Activated CD4-positive, alpha-beta T cell treated with anti-CD3 and anti-CD28 coated beads, Interleukin-2, amount 50 U/mL, for 1 hour (primary cell): ENCODE measurements around the gene B3GALT6.

Source experiments
- DNase-seq: peaks from one replicate; pipeline ENCODE4 v3.0.0-alpha.2; 2020

The B3GALT6 gene

DNA sequence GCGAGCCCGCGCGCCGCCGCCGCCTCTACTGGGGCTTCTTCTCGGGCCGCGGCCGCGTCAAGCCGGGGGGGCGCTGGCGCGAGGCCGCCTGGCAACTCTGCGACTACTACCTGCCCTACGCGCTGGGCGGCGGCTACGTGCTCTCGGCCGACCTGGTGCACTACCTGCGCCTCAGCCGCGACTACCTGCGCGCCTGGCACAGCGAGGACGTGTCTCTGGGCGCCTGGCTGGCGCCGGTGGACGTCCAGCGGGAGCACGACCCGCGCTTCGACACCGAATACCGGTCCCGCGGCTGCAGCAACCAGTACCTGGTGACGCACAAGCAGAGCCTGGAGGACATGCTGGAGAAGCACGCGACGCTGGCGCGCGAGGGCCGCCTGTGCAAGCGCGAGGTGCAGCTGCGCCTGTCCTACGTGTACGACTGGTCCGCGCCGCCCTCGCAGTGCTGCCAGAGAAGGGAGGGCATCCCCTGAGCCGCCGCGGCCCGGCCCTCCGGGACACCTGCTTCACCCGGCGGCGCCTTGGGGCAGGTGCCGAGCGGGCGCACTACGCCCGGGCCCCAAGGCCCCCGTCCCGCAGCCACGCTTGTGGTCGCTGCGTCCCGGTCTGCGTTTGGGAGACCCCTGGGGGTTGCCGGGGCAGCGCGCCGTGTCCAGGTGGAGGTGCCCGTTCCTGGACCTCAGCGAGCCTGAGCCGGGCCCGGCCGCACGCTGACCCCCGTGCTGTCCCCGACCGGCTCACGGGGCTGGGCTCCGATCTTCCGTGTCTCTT lies 944 bp downstream of the B3GALT6 start:
- DNase-seq: no peak

DNA sequence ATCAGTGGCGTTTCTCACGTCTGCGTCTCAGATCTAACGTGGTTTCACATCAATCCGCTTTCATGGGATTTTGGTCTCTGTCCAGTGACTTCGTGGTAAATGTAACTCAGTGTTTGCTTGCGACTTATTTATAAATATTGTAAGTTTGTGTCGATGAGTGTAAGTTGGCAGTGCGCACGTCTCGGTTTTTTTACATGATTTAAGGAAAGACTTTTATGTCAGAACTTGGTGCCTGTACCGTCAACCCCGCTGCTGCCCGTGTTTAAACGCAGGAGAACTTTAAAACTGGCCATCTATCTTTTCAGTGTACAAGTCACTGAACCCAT lies 1.5 kb downstream of the B3GALT6 start:
- no peak for DNase-seq

DNA sequence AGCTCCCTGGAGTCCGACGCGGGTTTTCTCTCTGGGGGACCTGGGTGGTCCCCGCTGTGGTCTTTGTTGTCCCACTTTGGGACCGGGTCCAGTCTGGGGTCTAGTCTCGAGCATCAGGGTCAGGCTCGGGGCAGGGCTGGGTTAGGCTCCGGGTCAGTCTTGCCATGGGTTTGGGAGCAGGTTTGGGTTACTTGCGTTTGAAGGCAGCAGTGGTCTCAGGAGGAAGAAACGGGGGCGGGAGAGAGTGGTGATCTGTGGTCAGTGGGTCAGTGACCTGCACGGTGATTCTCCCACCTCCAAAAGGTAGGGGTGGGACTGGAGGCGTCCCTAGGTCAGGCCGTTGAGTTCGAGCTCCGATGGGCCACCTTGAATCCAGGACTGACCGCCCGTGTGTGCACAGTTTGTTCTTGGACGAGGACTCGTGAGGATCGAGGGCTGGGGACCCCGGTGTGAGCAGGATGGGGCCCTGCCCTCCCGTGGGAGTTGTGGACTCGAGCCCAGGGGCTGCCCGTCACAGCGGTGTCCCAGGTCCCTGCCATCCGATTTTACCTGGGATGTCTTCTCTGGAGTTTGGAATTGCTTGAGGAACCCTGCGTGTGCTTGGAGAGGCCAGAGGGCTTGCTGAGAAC lies 2.3 kb downstream of the B3GALT6 start:
- DNase-seq: no peak

DNA sequence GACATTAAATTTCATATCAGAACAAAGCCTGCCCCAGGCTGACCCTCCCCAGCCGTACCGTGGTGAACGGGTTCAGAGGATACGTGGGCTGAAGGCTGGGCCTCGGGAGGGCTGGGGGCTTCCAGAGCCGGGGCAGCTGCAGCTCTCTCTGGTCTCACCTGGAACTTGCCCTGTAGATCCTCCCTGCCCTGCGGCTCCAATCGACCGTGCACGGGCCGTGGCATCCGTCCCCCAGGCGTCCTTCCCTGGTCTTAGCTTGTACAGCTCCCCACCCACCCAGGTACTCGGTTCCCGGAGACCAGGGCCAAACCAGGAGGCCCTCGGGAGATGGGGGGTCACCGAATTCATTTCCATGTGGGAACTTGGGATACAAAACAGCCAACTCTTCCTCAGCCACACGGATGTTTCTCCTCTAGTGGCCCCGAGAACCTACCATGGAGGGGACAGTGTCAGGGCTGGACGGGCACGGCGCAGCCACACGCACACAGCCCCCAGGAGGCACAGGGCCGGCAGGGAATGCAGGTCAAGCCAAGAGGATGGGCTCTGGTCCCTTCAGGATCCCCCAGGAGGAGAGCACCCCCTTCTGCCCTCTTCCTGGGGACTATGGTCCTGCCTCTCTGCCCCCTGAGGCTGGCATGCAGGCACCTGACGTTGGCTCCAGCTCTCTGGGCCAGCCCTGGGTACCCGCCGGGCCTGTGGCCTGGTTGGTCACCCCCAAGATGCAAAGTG lies 3.1 kb downstream of the B3GALT6 start:
- no peak for DNase-seq

DNA sequence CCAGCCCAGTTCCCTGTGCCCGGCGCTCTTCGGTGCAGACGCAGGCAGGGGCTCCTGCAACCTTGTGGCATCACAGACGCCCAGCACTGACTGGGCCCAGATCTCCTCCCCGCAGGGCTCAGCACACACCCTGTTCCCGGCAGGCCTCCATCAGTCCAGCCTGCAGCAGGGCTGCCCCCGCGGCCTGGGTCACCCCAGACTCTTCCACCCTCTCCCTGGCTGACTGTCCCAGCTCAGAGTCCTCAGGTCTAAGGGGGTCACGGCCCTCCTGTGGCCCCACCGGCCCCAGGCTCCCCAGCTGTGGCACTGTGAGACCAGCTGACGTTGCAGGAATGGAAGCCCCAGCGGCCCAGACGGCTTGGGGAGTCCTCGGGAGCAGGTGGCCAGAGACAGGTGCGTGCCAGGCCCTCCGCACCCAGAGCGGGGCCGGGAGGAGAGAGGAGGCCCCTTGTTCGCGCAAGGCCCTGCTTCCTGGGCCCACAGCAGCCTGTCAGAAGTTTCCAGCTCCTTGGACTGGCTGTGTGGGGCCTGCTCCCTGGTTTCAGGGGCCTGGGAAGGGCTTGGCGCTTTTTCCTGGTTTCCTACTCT lies 4.2 kb downstream of the B3GALT6 start:
- DNase-seq: no peak

DNA sequence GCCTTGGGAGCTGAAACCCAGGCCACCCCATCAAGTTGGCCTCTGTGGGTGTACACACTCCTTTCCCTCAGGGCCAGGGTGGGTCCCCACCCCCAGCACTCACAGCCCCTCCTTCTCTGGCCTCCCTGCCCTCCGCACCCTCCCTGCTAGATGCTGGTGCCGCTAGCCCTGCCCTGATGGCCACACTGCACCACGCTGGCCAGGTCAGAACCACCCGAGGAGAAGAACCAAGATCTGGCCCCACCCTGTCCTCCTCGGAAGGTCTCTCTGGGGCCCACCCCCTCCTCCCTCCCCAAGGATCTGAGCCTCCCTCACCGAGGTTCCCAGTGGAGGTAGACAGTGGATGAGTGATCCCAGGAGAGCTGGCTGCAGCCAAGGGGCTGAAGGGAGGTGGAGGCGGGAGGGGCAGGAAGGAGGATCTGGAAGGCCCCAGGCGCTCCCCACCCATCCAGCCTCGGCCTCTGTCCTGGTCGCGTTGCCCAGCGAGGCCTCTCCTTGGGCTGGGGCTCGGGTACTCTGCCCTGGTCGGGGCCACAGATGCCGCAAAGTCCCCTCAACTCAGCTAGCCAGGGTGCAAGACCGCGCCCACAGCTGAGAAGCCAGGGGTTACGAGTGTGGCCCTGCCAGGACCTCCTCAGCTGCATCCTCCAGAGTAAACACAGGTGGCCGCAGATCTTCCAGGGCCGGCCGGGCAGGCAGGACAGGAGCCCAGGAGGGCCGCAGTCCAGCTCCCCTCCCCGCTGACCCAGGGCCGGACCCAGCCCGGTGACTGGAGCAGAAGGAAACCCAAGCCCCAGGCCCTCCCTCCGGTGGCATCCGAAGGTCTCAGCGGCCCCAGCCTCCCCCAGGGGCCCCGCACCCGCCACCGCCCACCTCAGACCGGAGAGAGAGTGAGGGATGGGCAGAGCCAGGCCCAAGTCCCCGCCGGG lies 5.2 kb downstream of the B3GALT6 start:
- no peak for DNase-seq

DNA sequence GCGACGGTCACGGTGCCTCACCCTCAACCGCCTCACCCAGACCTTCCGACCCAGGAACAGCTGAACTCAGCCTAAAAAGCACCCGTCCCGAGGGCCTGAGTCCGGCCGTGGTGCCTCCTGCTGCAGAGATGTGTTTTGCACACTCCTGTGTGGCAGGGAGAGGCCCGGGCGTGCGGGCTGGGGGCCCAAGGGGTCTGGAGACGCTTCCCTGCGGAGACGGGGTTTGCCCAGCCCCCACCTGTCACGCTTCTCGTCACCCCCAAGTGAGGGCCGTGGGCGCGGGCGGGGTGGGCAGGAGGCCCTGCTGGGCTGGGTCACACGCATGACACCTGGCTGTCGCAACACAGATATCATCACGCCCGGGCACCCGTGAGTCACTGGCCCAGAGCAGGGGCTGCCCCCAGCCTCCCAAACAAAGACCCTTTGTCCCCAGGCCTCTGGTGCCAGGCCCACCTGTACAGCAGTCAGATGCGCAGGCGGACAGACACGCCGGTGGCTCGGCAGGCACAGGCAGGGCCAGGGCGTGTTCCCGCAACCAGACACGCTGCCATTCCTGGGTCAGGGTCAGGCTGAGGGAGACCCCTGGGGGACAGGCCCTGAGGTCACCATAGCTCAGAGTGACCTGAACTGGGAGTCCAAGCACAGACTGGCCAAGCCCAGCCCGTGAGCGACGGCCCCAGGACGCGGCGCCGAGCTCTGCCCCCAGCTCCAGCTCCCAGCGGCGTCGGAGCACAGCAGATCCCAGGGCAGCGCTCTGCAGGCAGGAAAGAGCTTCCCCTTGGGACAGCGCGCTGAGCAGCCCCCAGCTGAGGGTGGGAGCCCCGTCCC lies 6.1 kb downstream of the B3GALT6 start:
- no peak for DNase-seq

DNA sequence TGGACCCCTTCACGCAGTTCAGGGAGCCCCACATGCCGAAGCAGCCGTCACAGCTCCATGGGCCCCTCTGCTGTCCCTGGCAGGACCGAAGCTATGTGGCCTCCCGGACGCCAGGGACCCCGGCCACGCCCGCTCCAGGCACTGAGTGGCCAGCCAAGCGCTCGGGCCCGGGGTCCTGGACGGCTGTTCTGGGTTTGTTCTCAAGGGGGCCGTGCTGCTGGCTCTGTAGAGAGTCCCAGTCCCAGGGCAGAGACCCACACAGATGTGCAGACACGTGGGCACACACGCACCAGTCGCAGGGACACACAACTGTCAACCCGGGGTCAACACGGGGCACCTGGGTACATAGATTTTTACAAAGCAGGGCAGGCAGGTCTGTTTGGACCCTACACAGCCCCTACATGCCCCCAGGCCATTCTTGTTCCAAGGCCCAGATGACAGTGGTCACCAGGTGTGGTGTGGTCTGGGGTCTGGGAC lies 6.7 kb downstream of the B3GALT6 start:
- no peak for DNase-seq

DNA sequence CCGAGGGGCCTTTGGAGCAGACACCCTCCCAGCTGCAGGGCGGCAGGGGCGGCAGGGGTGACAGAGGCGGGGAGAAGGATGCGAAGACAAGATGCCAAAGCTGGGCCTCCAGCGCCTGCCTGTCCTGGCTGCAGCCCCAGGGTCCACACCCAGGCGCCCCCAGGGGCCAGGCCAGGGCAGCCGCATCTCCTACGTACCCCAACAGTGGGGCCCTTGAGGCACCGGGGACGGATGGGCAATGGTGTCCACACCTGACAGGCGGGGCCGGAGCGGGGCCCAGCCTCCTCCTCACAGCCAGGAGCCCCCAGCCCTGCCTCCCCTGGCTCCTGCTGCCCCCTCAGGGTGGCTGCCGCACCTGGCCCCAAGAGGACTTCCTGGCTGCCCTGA lies 7.2 kb downstream of the B3GALT6 start:
- DNase-seq: no peak

DNA sequence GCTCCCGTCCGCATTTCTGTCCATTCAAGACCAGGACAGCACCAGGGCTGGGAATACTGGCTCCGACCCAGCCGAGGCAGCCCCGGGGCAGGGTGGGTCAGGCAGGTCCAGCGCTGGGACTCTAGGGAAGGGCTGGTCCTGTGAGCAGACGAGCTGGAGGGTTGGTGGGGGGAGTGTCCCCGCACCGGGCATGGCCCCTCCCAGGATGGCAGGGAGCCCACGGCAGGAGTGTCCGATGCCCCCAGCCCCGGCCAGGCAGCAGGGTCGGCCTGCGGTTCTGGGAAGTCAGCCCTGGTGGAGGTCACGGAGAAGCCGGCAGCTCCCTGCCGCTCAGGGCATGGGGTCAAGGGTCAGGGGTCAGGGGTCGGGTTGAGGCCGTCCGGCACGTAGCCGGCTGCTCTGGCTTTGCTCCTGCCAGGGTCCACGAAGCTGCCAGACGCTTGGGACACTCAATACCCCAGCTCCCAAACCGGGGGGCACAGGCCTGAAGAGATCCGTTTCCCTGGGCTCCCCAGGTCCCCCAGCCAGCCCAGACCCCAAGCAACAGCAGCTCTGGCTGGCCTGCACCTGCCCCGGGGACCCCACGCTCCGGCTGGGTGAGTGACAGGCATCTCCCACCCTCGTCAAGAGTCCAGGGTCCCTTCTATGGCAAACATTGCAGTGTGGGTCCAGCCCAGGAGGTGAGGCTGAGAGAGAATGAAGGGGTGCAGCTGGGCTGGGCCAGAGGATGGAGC lies 7.7 kb downstream of the B3GALT6 start:
- no peak for DNase-seq

DNA sequence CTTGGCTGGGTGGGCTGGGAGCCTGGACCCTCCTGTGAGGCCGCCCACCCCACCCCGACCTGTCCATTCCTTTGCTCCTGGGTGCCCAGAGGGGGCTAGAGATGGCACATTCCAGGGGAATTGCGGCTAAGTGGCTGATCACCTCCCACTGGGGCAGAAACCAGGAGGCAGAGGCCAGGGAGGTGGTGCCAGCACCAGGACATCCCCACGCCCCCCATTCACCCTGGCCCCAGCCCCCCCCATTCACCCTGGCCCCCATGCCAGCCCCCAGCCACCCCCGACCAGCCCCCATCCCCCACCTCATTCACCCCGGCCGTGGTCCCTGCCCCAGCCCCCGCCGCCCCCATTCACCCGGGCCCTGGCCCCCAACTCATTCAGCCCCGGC lies 8.3 kb downstream of the B3GALT6 start:
- no peak for DNase-seq

DNA sequence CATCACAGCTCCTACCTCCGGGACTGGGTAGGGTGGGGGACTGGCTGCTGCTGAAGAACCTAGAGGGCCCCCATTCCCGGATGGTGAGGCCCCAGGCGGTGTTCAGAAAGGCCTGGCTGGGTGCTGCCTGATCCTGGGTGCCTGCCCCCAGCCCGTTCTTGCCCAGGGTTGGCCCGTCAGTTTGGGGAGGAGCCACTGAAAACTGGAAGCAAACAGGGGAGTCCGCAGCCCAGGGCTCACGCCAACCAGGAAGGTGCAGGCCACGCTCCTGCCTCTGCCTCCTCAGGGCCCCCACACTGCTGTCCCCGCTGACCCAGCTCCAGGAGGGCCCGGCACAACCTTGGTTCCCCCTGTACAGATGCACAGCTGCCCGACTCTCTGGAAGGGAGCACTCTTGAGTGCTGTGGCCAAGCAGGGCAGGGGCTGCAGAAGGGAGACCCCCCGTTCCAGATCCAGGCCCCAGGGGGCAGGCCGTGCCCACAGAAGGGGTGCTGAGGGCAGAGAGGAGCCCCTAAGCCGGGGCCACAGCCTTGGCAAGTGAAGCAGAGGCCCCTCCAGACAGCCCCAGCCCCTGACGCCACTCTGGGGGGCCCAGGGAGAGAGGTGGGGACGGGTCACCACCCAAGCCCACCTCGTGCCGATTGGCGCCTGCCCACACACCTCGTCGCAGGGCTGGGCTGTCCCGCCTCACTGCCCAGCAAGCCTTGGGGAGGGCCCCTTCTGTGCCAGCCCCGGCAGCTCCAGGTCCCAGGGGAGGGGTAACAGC lies 9.0 kb downstream of the B3GALT6 start:
- no peak for DNase-seq

DNA sequence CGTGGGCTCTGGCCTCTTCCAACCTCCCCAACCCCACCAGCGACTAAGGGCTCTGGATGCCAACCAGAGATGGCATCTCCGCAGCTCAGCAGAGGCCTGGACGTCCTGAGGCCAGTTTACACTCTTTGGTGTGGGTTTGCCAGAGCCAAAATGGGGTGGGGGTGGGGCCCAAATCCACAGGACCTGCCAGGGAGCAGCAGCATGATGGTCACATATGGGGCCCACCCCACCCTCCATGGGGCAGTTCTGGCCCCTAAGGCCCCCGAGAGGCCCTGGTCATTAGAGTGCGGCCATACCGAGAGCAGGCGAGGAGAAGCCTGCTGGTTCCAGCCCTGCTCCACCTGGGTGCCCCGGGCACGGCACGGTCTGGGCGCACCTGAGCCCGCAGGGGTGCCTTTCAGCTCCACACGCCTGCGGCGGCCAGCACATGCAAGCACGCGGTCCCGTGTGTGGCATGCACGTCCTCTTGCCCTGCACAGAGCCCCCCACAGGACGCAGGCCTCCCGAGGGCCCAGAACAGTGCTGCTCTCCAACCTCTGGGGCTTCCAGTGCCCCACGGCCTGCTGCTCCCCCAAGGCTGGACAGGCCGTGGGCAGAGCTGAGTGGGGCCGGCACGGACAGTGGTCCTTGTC lies 9.7 kb downstream of the B3GALT6 start:
- no peak for DNase-seq

DNA sequence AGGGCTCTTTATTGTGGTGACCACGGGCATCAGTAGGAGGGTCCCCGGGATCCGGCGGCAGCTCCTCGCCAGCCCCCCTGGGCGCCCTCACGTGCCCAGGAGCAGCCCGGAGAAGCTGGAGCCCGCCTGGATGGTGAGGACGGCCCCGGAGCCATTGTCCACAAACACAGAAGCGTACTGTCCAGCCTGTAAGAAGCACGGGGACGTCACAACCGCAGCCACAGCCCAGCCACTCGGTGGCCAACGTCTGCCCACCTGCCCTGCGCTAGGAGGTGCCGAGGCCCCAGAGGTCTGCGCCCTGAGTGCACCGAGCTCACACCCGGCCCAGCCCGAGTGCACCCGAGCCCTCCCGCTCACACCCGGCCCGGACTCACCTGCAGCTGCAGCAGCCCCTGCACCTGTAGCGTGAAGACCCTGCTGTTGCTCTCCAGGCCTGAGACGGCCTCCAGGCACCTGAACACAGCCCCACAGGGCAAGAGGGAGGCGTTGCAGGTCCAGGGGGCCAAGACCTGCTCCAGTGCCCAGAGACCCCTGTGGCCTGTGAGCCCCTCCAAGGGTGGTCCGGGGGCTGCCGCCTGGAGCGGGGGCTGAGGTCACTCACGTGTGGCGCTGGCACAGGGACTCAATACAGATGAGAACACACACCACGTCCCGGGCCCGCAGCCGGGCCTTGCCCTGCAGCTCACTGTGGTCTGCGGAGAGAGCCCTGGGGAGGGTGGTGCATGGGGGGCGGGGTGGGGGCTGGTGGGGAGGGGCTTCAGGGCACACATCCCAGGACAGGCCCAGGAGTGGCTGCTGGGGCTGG lies 10.6 kb downstream of the B3GALT6 start:
- DNase-seq: no peak

DNA sequence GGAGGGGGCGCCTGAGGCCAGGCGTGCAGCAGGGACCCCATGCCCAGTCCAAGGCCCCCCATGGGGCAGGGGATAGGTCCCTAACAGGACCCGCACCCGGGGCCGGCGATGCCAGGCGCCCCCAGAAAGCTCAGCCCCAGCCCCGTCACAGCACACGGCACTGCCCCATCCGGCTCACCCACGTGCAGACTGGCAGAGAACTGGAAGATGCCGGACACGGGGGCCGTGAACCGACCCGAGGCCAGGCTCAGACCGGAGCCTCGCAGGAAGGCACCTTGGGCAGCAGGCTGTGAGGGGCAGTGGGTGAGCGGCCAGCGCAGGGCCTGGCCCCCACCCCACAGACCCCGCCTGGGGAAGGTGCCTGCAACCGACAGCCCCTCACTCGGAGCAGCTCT lies 11.2 kb downstream of the B3GALT6 start:
- no peak for DNase-seq

DNA sequence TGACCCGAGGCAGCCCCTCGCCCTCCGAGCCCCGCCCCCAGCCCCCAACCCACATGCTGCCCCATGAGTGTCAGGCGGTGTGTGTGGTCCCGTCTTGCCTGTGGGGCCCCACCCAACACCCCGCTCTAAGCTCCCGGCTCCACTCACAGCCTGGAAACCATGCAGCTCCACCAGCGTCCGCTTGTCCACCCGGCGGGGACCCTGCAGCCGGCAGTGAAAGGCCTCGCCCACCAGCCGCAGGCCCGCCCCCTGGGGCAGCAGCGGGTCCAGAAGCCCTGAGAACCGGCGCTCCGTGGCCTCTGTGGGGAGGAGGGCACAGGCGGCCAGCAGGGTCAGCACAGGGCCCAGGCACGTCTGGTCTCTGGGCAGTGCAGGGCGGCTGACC lies 11.8 kb downstream of the B3GALT6 start:
- no peak for DNase-seq

DNA sequence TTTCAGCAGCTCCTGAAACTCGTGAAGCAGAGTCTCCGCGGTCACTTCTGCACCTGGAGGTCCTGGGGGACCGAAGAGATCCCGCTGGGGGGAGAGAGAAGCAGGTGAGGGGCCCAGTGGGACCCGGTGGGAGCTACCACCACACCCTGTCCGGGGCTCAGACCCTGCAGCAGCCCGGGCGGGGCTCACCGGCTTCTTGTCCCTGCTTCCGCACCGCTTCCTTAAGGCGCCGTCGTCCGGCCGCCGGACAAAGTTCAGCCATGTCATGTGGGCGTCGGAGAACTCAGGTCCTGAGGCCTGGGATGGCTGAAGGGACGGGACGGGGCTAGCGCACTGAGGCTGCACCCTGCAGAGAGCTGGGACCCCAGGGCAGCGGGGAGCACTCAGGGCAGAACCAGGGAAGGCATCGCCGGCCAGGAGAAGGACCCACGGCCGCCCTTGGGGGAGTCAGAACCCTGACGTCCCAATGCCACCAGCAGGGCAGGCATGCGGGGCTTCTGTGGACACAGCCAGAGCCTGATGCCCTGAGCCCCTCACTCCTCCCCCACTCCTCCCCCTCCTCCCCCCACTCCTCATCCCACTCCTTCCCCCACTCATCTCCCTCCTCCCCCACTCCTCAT lies 12.3 kb downstream of the B3GALT6 start:
- DNase-seq: no peak

DNA sequence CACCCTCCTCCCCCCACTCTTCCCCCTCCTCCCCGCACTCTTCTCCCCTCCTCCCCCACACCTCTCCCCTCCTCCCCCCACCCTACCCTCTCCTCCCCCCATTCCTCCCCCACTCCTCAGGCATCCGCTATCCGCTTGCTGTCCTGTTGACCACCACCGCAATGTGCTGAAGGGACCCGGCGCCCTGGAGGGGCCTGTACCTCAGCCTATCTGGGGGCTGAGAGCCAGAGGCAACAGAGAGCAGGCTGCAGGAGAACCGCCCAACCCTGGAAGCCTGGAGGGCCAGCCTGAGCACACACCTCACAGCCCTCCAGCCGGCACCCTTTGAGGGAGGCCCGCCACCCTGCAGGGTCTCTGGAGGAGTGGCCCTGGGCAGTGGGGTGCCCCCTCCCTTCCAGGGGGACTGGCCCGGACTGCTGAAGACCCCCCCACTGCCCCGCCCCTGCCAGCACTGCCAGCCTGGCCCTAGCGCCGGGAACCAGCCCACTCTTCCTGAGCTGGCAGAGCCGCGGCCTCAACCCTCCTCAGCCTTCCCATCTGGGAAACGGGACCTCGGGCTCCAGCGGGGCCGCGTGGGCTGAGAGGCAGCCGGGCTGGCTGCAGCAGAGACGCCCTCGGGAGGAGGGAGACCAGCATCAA lies 13.3 kb downstream of the B3GALT6 start:
- DNase-seq: no peak
